DND-41 (cell line): ENCODE results near the gene ZCRB1.

Source experiments
- CTCF ChIP-seq: IDR thresholded peaks from 2 replicates; pipeline ENCODE4 v1.5.1; 2012; ENCODE audit warnings: borderline replicate concordance, low read length, moderate library complexity, mild to moderate bottlenecking; ENCODE audit not compliant: poor library complexity, severe bottlenecking; ENCODE audit errors: extremely low read depth
- EZH2 ChIP-seq: IDR thresholded peaks from 3 replicates; pipeline ENCODE4 v1.6.1; 2012; ENCODE audit warnings: borderline replicate concordance, low read depth, mild to moderate bottlenecking, moderate library complexity, low read length, inconsistent platforms; ENCODE audit not compliant: severe bottlenecking

GRCh38 chr12:42306297-42306696 is 19.6 kb downstream of the ZCRB1 start:
- no peak for TF ChIP-seq CTCF
- TF ChIP-seq EZH2 = no peak
